CD4-positive, alpha-beta T cell (primary cell): ENCODE data around the gene DRGX. TPM values are rescaled to one million over a fixed set of nuclear protein-coding genes. Genes with fewer than 3 reads are reported as not detected.

Source experiments
- ATAC-seq: fragments of 200-7000 bp; cut with Tn5 transposase; one replicate; pipeline ENCODE4 v1.10.0; 2022; ENCODE audit warnings: mild to moderate bottlenecking; ENCODE audit not compliant: poor library complexity
- CTCF ChIA-PET: fragments of 350-600 bp; sonication (Branson Sonifier 250); formaldehyde crosslinking; loops from one replicate; lab custom pipeline; 2021; ENCODE audit warnings: antibody characterized with exemption, inconsistent platforms; lab: Charles Lee
- POLR2A ChIA-PET: fragments of 350-600 bp; sonication (Branson Sonifier 250); formaldehyde crosslinking; loops from one replicate; lab custom pipeline; 2021; ENCODE audit warnings: antibody characterized with exemption, inconsistent platforms; lab: Charles Lee
- DNase-seq, 14 experiments: peaks; one replicate each; pipeline ENCODE4 v3.0.0-alpha.2; 2013 to 2020; ENCODE audit warnings: mixed read lengths in 2 of 14
- H3K27ac ChIP-seq, 2 donors: one replicate each; pipeline versions ENCODE4 v1.5.1 to v1.7.0; 2013; ENCODE audit warnings: low read length in 2 of 2, low read depth in 1 of 2, mild to moderate bottlenecking in 1 of 2
- H3K27me3 ChIP-seq, 2 experiments: 1 replicate in 1 of 2; 2 replicates in 1 of 2; pipeline versions ENCODE4 v1.6.1 to v1.7.0; 2013; ENCODE audit warnings: low read length in 2 of 2, control low read depth in 1 of 2, mild to moderate bottlenecking in 1 of 2, moderate library complexity in 1 of 2; ENCODE audit not compliant: insufficient read depth in 2 of 2, control insufficient read depth in 1 of 2
- H3K36me3 ChIP-seq: one replicate; pipeline ENCODE4 v1.6.1; 2013; ENCODE audit warnings: low read length, control low read depth; ENCODE audit not compliant: insufficient read depth
- H3K4me1 ChIP-seq: one replicate; pipeline ENCODE4 v1.6.1; 2013; ENCODE audit warnings: low read length, control low read depth; ENCODE audit not compliant: insufficient read depth
- H3K4me3 ChIP-seq: one replicate; pipeline ENCODE4 v1.5.1; 2013; ENCODE audit warnings: mild to moderate bottlenecking, low read length, moderate library complexity
- H3K9me3 ChIP-seq, 2 experiments: 1 replicate in 1 of 2; 2 replicates in 1 of 2; pipeline versions ENCODE4 v1.6.1 to v1.7.0; 2013; ENCODE audit warnings: low read length in 2 of 2, mild to moderate bottlenecking in 2 of 2, control low read depth in 1 of 2, moderate library complexity in 1 of 2; ENCODE audit not compliant: control insufficient read depth in 1 of 2, insufficient read depth in 1 of 2
- H3K27ac Mint-ChIP-seq: one replicate; pipeline ENCODE4 v1.8.0; 2020; ENCODE audit warnings: mixed read lengths
- H3K27me3 Mint-ChIP-seq: one replicate; pipeline ENCODE4 v1.8.0; 2021; ENCODE audit warnings: mixed read lengths
- H3K36me3 Mint-ChIP-seq: one replicate; pipeline ENCODE4 v1.8.0; 2021; ENCODE audit warnings: low read depth, mixed read lengths
- H3K4me1 Mint-ChIP-seq: one replicate; pipeline ENCODE4 v1.8.0; 2021; ENCODE audit warnings: low read depth, mixed read lengths
- H3K4me3 Mint-ChIP-seq: one replicate; pipeline ENCODE4 v1.8.0; 2020; ENCODE audit warnings: mild to moderate bottlenecking, mixed read lengths
- H3K9me3 Mint-ChIP-seq: one replicate; pipeline ENCODE4 v1.8.0; 2020; ENCODE audit warnings: mixed read lengths
- CTCF ChIP-seq: fragments of 200-600 bp; IDR thresholded peaks from one replicate; pipeline ENCODE4 v1.8.0; 2022; ENCODE audit warnings: antibody characterized with exemption, mild to moderate bottlenecking
- intact Hi-C, 2 experiments: fragments of 100-400 bp; cut with DNase I in 1 of 2; cut with micrococcal nuclease in 1 of 2; formaldehyde crosslinking; loops; one replicate each; pipeline versions ENCODE4 v1.15.1 to v1.9.0; 2023 to 2025; cut with DNase I, micrococcal nuclease
- total RNA-seq, 174 experiments: library from RNA in 2 of 174; stranded (reverse) in 2 of 174; gene quantifications; one replicate each; pipeline ENCODE4 v1.2.3 and lab custom pipeline; 2021 to 2026

DRGX gene
- total RNA-seq, 2 experiments from 2014 or later: not detected

- peaks cover 0 to 8% of the 10 kb centered on the region in 2 experiments for H3K9me3 ChIP-seq
- H3K4me3 Mint-ChIP-seq: no peak overlapping the region
- H3K4me3 ChIP-seq: no peak overlapping the region
- ChIA-PET CTCF (no interaction called here), POLR2A (no interaction called here)
- H3K36me3 Mint-ChIP-seq: no peaks in the 10 kb centered on the region
- DNase-seq (no peak), ATAC-seq (no peak)
- H3K27ac Mint-ChIP-seq: no peak overlapping the region
- no peaks in the 10 kb centered on the region for H3K4me1 Mint-ChIP-seq
- H3K9me3 Mint-ChIP-seq: no peaks in the 10 kb centered on the region
- H3K27me3 Mint-ChIP-seq: peaks cover 5% of the 10 kb centered on the region
- peaks cover 0 to 2% of the 10 kb centered on the region in 2 experiments for H3K27me3 ChIP-seq
- no peaks in the 10 kb centered on the region for H3K36me3 ChIP-seq
- no peaks in the 10 kb centered on the region for H3K4me1 ChIP-seq
- no peak overlapping the region for H3K27ac ChIP-seq
- TF ChIP-seq CTCF: no peak
- intact Hi-C loops: no loop called here
Measured at GRCh38 chr10:49364747-49365146, 31.1 kb downstream of the DRGX start.

- no peak overlapping the region for H3K4me3 Mint-ChIP-seq
Measured at GRCh38 chr10:49364051-49364450, 31.8 kb downstream of the DRGX start.

GRCh38 chr10:49363309-49364031 is 32.4 kb downstream of the DRGX start:
- TF ChIP-seq CTCF: no peak
- Histone ChIP-seq H3K27ac (no peak overlapping the region), H3K4me1 (no peaks in the 10 kb centered on the region), H3K9me3 (peaks cover 0 to 16% of the 10 kb centered on the region in 2 experiments), H3K27me3 (peaks cover 0 to 2% of the 10 kb centered on the region in 2 experiments), H3K4me3 (no peak overlapping the region), H3K36me3 (no peaks in the 10 kb centered on the region)
- H3K9me3 Mint-ChIP-seq: no peaks in the 10 kb centered on the region
- POLR2A ChIA-PET: no interaction called here
- no peak overlapping the region for H3K27ac Mint-ChIP-seq
- no peak for ATAC-seq
- H3K27me3 Mint-ChIP-seq: peaks cover 5% of the 10 kb centered on the region
- DNase-seq: no peak
- H3K36me3 Mint-ChIP-seq: no peaks in the 10 kb centered on the region
- H3K4me1 Mint-ChIP-seq: no peaks in the 10 kb centered on the region
- no peak overlapping the region for H3K4me3 Mint-ChIP-seq
- intact Hi-C loops: no loop called here
- CTCF ChIA-PET: interaction anchor here (0.6 kb wide), 1 partner anchor 160 kb away, joined by 3 read pairs; no protein-coding TSS in a partner anchor

More at GRCh38 chr10:49364051-49364450, 31.8 kb downstream of the DRGX start:
- ChIA-PET POLR2A (no interaction called here), CTCF (no interaction called here)
- ATAC-seq (no peak), DNase-seq (no peak)
- Histone ChIP-seq H3K36me3 (no peaks in the 10 kb centered on the region), H3K9me3 (peaks cover 0 to 15% of the 10 kb centered on the region in 2 experiments), H3K27ac (no peak overlapping the region), H3K4me1 (no peaks in the 10 kb centered on the region), H3K4me3 (no peak overlapping the region), H3K27me3 (peaks cover 0 to 2% of the 10 kb centered on the region in 2 experiments)
- H3K27me3 Mint-ChIP-seq: peaks cover 5% of the 10 kb centered on the region
- H3K4me1 Mint-ChIP-seq: no peaks in the 10 kb centered on the region
- no peak overlapping the region for H3K27ac Mint-ChIP-seq
- H3K36me3 Mint-ChIP-seq: no peaks in the 10 kb centered on the region
- H3K9me3 Mint-ChIP-seq: no peaks in the 10 kb centered on the region
- no peak for TF ChIP-seq CTCF
- intact Hi-C loops: no loop called here
